GM18951 (cell line): ENCODE measurements around the gene CCNB3.

ENCODE experiments used
- POLR2A ChIP-seq: IDR thresholded peaks from 4 replicates; pipeline ENCODE4 v1.6.1; 2011; ENCODE audit warnings: mild to moderate bottlenecking; ENCODE audit not compliant: insufficient read length, insufficient read depth; ENCODE audit errors: extremely low read depth
- in situ Hi-C: fragments of 300-500 bp; cut with MboI; formaldehyde crosslinking; loops from one replicate; pipeline ENCODE4 v1.12.0; 2022; ENCODE audit warnings: low sequenced_read_pairs, mixed read lengths, inconsistent platforms; ENCODE audit not compliant: unreplicated experiment

The CCNB3 gene, protein sequence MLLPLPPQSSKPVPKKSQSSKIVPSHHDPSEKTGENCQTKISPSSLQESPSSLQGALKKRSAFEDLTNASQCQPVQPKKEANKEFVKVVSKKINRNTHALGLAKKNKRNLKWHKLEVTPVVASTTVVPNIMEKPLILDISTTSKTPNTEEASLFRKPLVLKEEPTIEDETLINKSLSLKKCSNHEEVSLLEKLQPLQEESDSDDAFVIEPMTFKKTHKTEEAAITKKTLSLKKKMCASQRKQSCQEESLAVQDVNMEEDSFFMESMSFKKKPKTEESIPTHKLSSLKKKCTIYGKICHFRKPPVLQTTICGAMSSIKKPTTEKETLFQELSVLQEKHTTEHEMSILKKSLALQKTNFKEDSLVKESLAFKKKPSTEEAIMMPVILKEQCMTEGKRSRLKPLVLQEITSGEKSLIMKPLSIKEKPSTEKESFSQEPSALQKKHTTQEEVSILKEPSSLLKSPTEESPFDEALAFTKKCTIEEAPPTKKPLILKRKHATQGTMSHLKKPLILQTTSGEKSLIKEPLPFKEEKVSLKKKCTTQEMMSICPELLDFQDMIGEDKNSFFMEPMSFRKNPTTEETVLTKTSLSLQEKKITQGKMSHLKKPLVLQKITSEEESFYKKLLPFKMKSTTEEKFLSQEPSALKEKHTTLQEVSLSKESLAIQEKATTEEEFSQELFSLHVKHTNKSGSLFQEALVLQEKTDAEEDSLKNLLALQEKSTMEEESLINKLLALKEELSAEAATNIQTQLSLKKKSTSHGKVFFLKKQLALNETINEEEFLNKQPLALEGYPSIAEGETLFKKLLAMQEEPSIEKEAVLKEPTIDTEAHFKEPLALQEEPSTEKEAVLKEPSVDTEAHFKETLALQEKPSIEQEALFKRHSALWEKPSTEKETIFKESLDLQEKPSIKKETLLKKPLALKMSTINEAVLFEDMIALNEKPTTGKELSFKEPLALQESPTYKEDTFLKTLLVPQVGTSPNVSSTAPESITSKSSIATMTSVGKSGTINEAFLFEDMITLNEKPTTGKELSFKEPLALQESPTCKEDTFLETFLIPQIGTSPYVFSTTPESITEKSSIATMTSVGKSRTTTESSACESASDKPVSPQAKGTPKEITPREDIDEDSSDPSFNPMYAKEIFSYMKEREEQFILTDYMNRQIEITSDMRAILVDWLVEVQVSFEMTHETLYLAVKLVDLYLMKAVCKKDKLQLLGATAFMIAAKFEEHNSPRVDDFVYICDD (N-terminal part only)

DNA sequence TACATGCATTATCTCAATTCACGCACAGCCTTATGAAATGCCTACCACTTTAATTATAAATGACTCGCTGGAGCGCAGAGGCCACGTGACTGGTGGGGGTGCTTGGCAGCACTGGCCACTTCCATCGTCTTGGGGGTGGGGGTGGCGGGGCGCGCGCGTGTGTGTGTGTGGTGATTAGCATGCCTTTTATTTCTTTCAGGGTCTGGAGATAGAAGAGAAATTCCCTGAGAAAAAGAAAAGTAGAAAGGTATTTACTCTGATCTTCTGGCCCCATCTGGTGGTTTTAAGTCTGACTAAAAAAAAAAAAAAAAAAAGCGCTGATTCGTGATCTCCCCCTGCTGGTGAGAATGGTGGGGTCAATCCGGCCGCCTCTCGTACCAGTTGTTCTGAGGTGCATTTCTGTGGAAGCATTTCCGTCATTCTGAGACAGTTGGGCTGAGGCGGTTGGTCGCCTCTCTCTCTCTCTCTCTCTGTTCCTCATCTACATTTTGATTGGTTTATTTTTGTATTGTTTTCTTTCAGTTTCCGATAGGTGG lies at the start of gene CCNB3:
Gene CCNB3 (plus strand): TSS at position 402 of the 536 bp plus-strand sequence. CDS start 80,399 bp downstream, outside the sequence.
- TF ChIP-seq POLR2A, result peak; percentile 21
- in situ Hi-C loops, result loop anchor here (25.0 kb wide), 1 partner anchor 358 kb away; no protein-coding TSS in a partner anchor

- in situ Hi-C loops, result no loop called here
Measured at GRCh38 chrX:50157545-50158135, 46.9 kb upstream of the CCNB3 start.

GRCh38 chrX:50158593-50158992 lies 46.0 kb upstream of the CCNB3 start:
- in situ Hi-C loops, result no loop called here
- TF ChIP-seq POLR2A, result no peak

More at GRCh38 chrX:50157545-50158135, 46.9 kb upstream of the CCNB3 start:
- no peak for TF ChIP-seq POLR2A

- in situ Hi-C loops, result no loop called here
- no peak for TF ChIP-seq POLR2A
Measured at GRCh38 chrX:50161127-50161526, 43.4 kb upstream of the CCNB3 start.

GRCh38 chrX:50165727-50166126 lies 38.8 kb upstream of the CCNB3 start:
- in situ Hi-C loops, result no loop called here
- TF ChIP-seq POLR2A, result no peak

- in situ Hi-C loops, result no loop called here
- no peak for TF ChIP-seq POLR2A
Measured at GRCh38 chrX:50167366-50167765, 37.2 kb upstream of the CCNB3 start.

GRCh38 chrX:50168241-50168687 lies 36.3 kb upstream of the CCNB3 start:
- no peak for TF ChIP-seq POLR2A
- in situ Hi-C loops, result no loop called here

- in situ Hi-C loops, result no loop called here
- TF ChIP-seq POLR2A, result no peak
Measured at GRCh38 chrX:50169717-50170116, 34.8 kb upstream of the CCNB3 start.

- no peak for TF ChIP-seq POLR2A
- in situ Hi-C loops, result loop anchor here (25.0 kb wide), 1 partner anchor 268 kb away; the partner anchor contains the start of gene CLCN5
Measured at GRCh38 chrX:50180073-50180940, 24.3 kb upstream of the CCNB3 start.

DNA sequence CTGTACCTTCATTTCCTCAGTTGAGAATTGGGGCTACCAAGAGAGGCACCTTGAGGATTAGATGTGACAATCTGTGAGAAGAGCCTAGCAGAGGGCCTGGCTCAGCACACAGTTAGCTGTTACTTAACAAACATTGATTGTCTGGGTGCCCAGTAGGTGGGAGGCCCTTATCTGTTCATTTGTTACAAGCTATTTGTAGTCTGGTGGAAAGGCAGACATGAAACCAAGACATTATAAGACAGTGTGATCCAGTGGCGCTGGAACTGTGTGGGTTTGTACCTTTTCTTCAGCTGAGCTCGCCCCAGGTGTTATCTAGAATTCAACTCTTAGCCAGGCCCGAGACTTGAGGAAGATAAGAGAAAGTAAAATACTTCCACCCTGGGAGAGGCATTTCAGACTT lies 20.7 kb upstream of the CCNB3 start:
- no peak for TF ChIP-seq POLR2A
- in situ Hi-C loops, result loop anchor here (25.0 kb wide), 1 partner anchor 272 kb away; the partner anchor contains the start of gene CLCN5
